ENCODE measurements around the gene RAB40B.

- TF ChIP-seq POLR2A (IDR thresholded peaks at IDR 0.05; ENCODE audit: low read length) (no peak), GATA1 (IDR thresholded peaks at IDR 0.05; ENCODE audit: low read depth, low read length) (no peak)
These were observed 2.2 kb downstream of the RAB40B start for GRCh38 chr17:82696259-82696658.

Measured in erythroblast (primary cell).